ENCODE data around the gene VILL.

The VILL gene

DNA sequence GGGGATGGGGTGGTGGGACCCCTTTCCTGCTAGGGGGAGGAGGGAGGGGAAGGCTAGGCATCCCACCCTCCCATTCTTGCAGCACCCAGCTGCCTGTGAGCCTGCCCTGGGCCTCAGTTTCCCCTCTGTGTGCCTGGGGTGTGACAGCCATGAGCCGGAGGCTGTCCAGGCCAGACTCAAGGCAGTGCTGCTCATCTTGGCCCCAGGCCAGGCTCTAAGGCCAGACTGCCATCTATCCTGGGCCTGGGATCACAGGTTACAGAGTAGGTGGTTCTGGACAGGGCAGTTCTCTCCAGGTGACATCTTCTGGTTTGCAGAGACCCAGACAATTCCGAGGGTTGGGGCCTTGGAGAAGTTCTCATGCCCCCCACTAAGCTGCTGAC, 3.3 kb upstream of the VILL start:
- TF ChIP-seq GATA2 (IDR thresholded peaks at IDR 0.05; ENCODE audit: low read depth, low read length) = no peak
- TF ChIP-seq GATA3 (IDR thresholded peaks at IDR 0.05; ENCODE audit: low read depth, low read length) = no peak

DNA sequence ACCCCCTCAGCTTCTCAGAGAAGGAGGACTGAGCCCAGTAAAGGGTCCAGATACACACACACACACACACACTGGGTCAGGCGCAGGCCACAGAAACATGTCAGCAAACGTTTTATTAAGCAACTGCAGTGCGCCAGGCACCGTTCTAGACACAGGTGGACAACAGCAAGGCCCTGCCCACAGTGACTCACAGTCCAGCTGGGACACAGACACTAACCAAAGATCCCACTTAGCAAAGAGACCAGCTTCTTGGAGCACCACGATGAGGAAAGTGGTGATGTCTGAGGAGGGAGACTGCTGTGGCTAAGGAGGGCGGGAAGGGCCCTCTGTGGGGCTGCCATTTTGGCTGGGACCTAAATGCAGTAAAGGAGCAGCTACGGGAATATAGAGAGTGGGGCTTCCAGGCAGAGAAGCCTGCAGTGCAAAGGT, 2.8 kb upstream of the VILL start:
- no peak for TF ChIP-seq GATA3 (IDR thresholded peaks at IDR 0.05; ENCODE audit: low read depth, low read length)
- no peak for TF ChIP-seq GATA2 (IDR thresholded peaks at IDR 0.05; ENCODE audit: low read depth, low read length)

GRCh38 chr3:37988931-37989525, 1.6 kb upstream of the VILL start:
- no peak for TF ChIP-seq GATA2 (IDR thresholded peaks at IDR 0.05; ENCODE audit: low read depth, low read length)
- no peak for TF ChIP-seq GATA3 (IDR thresholded peaks at IDR 0.05; ENCODE audit: low read depth, low read length)

DNA sequence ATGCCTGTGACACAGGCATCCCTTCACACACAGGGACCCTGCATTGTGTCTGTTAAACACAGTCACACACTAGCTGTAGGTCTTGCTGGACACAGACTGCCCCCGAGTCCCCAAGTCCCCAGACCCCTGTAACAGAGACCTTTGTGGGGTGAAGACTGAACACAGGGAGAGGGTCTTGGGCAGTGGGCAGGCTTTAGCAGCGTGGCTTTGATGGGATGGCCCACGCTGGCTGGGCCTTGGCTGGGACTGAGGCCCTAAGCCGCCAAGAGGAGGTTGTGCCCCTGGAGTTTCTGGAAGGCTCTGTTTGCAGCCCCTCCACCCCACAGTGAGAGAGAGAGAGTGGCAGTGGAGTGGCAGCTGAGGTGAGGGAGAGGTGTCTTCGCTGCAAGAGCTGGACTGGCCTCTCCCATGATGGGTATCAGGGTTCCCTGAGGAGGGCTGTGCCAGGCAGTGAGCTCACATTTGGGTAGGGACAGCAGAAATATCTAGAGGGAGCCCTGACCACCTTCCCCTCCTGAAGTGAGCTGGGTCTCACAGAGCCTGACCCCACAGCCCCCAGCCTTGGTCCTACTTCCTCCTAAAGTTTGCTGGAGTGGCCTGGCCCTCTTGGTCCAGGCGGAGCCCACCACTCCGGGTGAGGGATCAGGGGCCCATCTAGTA, 635 bp upstream of the VILL start:
- TF ChIP-seq GATA3 (IDR thresholded peaks at IDR 0.05; ENCODE audit: low read depth, low read length) (no peak), GATA2 (IDR thresholded peaks at IDR 0.05; ENCODE audit: low read depth, low read length) (no peak)

GRCh38 chr3:37991109-37991508, 523 bp downstream of the VILL start:
- no peak for TF ChIP-seq GATA2 (IDR thresholded peaks at IDR 0.05; ENCODE audit: low read depth, low read length)
- TF ChIP-seq GATA3 (IDR thresholded peaks at IDR 0.05; ENCODE audit: low read depth, low read length) = no peak

GRCh38 chr3:37991823-37992222, 1.2 kb downstream of the VILL start:
- TF ChIP-seq GATA2 (IDR thresholded peaks at IDR 0.05; ENCODE audit: low read depth, low read length) (no peak), GATA3 (IDR thresholded peaks at IDR 0.05; ENCODE audit: low read depth, low read length) (no peak)

- no peak for TF ChIP-seq GATA3 (IDR thresholded peaks at IDR 0.05; ENCODE audit: low read depth, low read length)
- TF ChIP-seq GATA2 (IDR thresholded peaks at IDR 0.05; ENCODE audit: low read depth, low read length) = no peak
Observed at GRCh38 chr3:37992271-37993066, 1.9 kb downstream of the VILL start.

GRCh38 chr3:37993067-37993455, 2.5 kb downstream of the VILL start:
- TF ChIP-seq GATA3 (IDR thresholded peaks at IDR 0.05; ENCODE audit: low read depth, low read length) (no peak), GATA2 (IDR thresholded peaks at IDR 0.05; ENCODE audit: low read depth, low read length) (no peak)

DNA sequence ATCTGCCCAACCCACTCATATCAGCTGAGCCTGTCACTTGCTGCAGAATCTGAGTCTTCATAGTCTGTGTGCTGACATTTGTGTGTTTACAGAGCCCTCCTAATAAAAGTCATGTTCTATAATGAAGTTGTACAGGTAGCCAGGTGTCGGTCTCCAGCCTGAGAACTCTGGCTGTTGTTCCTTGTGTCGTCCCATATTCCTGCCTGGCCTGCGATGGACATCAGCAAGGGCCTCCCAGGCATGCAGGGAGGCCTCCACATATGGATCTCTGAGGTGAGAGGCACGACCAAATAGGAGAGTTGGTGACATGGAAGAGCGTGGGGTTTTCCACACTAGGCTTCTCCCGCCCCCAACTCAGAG, 2.9 kb downstream of the VILL start:
- TF ChIP-seq GATA3 (IDR thresholded peaks at IDR 0.05; ENCODE audit: low read depth, low read length) = no peak
- TF ChIP-seq GATA2 (IDR thresholded peaks at IDR 0.05; ENCODE audit: low read depth, low read length) = no peak

GRCh38 chr3:37993820-37994638, 3.4 kb downstream of the VILL start:
- no peak for TF ChIP-seq GATA3 (IDR thresholded peaks at IDR 0.05; ENCODE audit: low read depth, low read length)
- no peak for TF ChIP-seq GATA2 (IDR thresholded peaks at IDR 0.05; ENCODE audit: low read depth, low read length)

DNA sequence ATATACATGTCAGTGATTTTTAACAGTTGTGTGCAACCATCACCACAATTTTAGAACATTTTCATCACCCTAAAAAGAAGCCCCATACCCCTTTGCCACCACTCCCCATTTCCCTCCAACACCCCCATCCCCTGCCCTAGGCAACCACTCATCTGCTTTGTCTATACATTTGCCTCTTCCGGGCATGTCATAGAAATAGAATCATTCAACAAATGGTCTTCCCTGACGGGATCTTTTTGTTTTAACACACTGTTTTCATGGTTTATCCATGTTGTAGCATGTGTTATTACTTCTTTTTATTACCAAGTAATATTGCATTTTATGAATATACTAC, 4.0 kb downstream of the VILL start:
- TF ChIP-seq GATA2 (IDR thresholded peaks at IDR 0.05; ENCODE audit: low read depth, low read length) = no peak
- TF ChIP-seq GATA3 (IDR thresholded peaks at IDR 0.05; ENCODE audit: low read depth, low read length) = no peak

- TF ChIP-seq GATA2 (IDR thresholded peaks at IDR 0.05; ENCODE audit: low read depth, low read length) = no peak
- no peak for TF ChIP-seq GATA3 (IDR thresholded peaks at IDR 0.05; ENCODE audit: low read depth, low read length)
Observed at GRCh38 chr3:37995652-37996641, 5.4 kb downstream of the VILL start.

GRCh38 chr3:37996785-37997301, 6.3 kb downstream of the VILL start:
- TF ChIP-seq GATA2 (IDR thresholded peaks at IDR 0.05; ENCODE audit: low read depth, low read length) = no peak
- no peak for TF ChIP-seq GATA3 (IDR thresholded peaks at IDR 0.05; ENCODE audit: low read depth, low read length)

All from SH-SY5Y (cell line).